Measurements from ENCODE around the gene SORCS2. TPM values are rescaled to one million over a fixed set of nuclear protein-coding genes. Genes with fewer than 3 reads are reported as not detected.

SORCS2 gene
- total RNA-seq, 1 donor from 2014 or later = 13.4 TPM

DNA sequence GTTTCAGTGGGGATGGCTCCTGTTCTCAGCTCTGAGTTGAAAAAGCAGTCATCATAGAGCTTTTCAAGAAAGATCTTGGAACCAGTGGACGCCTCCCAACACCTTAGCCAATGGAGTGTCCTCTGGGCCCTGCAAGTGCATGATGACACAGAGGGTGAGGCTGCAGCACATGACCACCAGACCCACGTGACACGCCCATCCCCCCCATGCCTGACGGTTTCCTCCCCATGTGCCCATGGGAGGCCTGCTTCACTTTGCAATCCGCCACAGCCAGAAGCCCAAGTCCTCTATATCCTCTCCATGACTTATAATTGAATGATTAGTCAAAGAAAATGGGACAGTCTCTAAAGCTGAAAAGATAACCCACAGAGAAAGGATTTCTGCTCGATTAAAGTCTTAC is 560.3 kb downstream of the SORCS2 start:
- Mint-ChIP-seq H3K27me3 (no peaks in the 10 kb centered on the region), H3K4me3 (no peak overlapping the region), H3K4me1 (ENCODE audit: unreplicated experiment) (peaks cover 23% of the 10 kb centered on the region), H3K36me3 (no peaks in the 10 kb centered on the region), H3K27ac (no peak overlapping the region), H3K9me3 (no peaks in the 10 kb centered on the region)
- DNase-seq (ENCODE audit: extremely low spot score, unreplicated experiment) = no peak
- TF ChIP-seq, protein P1, sequence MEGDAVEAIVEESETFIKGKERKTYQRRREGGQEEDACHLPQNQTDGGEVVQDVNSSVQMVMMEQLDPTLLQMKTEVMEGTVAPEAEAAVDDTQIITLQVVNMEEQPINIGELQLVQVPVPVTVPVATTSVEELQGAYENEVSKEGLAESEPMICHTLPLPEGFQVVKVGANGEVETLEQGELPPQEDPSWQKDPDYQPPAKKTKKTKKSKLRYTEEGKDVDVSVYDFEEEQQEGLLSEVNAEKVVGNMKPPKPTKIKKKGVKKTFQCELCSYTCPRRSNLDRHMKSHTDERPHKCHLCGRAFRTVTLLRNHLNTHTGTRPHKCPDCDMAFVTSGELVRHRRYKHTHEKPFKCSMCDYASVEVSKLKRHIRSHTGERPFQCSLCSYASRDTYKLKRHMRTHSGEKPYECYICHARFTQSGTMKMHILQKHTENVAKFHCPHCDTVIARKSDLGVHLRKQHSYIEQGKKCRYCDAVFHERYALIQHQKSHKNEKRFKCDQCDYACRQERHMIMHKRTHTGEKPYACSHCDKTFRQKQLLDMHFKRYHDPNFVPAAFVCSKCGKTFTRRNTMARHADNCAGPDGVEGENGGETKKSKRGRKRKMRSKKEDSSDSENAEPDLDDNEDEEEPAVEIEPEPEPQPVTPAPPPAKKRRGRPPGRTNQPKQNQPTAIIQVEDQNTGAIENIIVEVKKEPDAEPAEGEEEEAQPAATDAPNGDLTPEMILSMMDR (conservative IDR thresholded peaks at IDR 0.05) = no peak

DNA sequence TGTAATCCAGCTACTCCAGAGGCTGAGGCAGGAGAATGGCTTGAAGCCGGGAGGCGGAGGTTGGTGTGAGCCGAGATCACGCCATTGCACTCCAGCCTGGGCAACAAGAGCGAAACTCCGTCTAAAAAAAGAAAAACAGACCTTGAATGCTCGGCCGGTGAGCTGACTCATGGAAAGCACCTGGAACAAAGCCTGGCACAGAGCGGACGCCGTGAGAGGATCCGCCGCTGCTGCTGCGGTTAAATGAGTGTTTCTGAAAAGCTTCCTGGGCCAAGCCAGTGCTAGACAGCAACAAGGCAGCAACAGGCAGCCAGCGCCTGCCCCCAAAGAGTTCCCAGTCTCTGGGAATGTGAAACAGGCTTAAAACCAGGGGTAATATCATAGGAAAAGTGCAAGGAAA is 560.9 kb downstream of the SORCS2 start:
- Mint-ChIP-seq H3K4me1 (ENCODE audit: unreplicated experiment) (peaks cover 29% of the 10 kb centered on the region), H3K4me3 (no peak overlapping the region), H3K27me3 (no peaks in the 10 kb centered on the region), H3K9me3 (no peaks in the 10 kb centered on the region), H3K36me3 (no peaks in the 10 kb centered on the region), H3K27ac (no peak overlapping the region)
- no peak for DNase-seq (ENCODE audit: extremely low spot score, unreplicated experiment)
- TF ChIP-seq, protein P1 (conservative IDR thresholded peaks at IDR 0.05) = no peak

DNA sequence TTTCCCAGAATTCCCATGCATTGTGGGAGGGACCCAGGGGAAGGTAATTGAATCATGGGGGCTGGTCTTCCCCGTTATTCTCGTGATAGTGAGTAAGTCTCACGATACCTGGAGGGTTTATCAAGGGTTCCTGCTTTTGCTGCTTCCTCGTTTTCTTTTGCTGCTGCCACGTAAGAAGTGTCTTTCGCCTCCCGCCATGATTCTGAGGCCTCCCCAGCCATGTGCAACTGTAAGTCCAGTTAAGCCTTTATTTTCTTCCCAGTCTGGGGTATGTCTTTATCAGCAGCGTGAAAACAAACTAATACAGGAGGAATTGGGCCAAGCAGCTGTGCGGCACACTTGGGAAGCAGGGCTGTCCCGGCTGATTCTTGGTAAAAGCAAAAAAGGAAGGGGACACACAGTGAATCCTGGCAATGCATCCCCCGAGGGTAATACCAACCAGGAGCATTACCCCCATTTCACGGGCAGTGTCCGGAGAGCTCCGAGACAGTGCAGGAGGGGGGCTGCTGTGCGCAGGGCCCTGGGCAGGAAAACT is 561.7 kb downstream of the SORCS2 start:
- TF ChIP-seq, protein P1 (conservative IDR thresholded peaks at IDR 0.05) = no peak
- no peak for DNase-seq (ENCODE audit: extremely low spot score, unreplicated experiment)
- Mint-ChIP-seq H3K27ac (no peak overlapping the region), H3K36me3 (no peaks in the 10 kb centered on the region), H3K27me3 (no peaks in the 10 kb centered on the region), H3K4me1 (ENCODE audit: unreplicated experiment) (peaks cover 33% of the 10 kb centered on the region), H3K4me3 (no peak overlapping the region), H3K9me3 (no peaks in the 10 kb centered on the region)

DNA sequence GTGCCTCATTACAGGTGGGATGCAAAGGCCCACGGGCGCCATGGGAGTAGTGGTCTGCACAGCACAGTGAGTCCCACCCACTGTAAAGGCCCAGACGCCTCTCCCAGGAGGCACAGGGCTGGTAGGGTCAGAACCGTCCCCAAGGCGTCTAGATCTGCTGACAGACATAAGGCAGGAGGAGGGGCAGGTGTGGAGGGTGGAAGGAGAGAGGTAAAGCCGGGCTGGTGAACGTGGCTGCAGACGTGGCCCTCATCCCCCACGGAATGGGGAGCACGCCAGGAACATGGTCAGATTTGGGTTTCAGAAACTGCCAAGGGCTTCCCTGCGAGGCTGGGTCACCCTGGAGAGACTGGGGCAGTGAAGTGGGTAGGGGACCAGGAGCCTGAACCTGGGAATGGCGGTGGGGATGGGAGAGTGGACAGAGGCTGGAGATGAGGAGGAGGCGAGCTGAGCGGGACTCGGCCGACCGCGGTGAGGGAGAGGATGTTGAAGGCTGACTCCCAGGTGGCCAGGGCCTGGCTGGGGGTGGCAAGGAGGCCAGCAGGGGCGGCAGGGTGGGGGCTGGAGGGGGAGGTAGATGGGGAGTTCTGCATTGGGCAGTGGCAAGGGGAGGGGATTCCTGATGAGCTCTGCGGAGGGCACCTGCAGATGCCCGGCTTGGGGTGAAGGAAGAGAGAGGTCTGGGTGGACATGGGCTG is 562.4 kb downstream of the SORCS2 start:
- Mint-ChIP-seq H3K27ac (no peak overlapping the region), H3K4me1 (ENCODE audit: unreplicated experiment) (peaks cover 34% of the 10 kb centered on the region), H3K4me3 (no peak overlapping the region), H3K27me3 (no peaks in the 10 kb centered on the region), H3K9me3 (no peaks in the 10 kb centered on the region), H3K36me3 (no peaks in the 10 kb centered on the region)
- DNase-seq (ENCODE audit: extremely low spot score, unreplicated experiment) = no peak
- TF ChIP-seq, protein P1 (conservative IDR thresholded peaks at IDR 0.05) = no peak

DNA sequence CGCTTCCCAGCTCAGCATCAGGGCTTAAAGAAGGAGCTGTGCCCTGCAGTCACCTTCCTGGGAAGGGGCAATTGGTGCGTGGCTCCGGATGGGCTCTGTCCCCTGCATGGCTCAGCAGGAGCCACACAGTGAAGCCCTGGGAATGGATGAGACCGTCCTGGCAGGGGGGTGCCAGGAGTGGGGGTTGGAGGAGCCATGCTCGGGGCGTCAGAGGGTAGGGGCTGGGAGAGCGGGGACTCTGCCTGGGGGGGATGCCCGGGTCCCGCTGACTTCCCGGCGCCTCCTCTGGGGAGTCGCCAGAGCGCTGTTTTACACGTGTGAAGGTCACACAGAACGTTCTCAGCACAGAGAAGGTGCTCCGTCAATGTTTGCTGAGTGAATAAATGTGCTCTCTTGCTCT is 563.2 kb downstream of the SORCS2 start:
- Mint-ChIP-seq H3K4me1 (ENCODE audit: unreplicated experiment) (peaks cover 25% of the 10 kb centered on the region), H3K4me3 (no peak overlapping the region), H3K27me3 (no peaks in the 10 kb centered on the region), H3K27ac (no peak overlapping the region), H3K9me3 (no peaks in the 10 kb centered on the region), H3K36me3 (no peaks in the 10 kb centered on the region)
- TF ChIP-seq, protein P1 (conservative IDR thresholded peaks at IDR 0.05) = no peak
- DNase-seq (ENCODE audit: extremely low spot score, unreplicated experiment) = no peak
